ENCODE measurements around the gene NFASC.

NFASC gene

DNA sequence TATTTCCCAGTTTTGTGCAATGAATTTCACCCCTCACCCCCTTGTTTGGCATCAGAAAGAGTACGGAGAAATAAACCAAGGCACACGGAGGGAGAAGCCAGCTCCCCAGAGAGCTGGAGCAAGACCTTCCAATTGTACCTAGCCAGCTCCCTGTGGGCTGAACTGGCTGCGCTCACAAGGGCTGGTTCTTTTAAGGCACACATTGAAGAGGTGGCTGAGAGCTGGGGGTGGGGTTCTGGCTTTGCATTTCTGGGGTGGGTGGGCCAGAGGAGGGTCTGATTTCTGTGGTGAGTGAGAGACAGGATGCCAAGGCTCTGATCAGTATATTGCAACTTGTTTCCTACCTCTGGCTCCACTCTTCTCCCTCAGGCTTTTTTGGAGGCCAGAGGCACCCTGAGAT is 39.5 kb upstream of the NFASC start (continued):
- TF ChIP-seq, protein P1, sequence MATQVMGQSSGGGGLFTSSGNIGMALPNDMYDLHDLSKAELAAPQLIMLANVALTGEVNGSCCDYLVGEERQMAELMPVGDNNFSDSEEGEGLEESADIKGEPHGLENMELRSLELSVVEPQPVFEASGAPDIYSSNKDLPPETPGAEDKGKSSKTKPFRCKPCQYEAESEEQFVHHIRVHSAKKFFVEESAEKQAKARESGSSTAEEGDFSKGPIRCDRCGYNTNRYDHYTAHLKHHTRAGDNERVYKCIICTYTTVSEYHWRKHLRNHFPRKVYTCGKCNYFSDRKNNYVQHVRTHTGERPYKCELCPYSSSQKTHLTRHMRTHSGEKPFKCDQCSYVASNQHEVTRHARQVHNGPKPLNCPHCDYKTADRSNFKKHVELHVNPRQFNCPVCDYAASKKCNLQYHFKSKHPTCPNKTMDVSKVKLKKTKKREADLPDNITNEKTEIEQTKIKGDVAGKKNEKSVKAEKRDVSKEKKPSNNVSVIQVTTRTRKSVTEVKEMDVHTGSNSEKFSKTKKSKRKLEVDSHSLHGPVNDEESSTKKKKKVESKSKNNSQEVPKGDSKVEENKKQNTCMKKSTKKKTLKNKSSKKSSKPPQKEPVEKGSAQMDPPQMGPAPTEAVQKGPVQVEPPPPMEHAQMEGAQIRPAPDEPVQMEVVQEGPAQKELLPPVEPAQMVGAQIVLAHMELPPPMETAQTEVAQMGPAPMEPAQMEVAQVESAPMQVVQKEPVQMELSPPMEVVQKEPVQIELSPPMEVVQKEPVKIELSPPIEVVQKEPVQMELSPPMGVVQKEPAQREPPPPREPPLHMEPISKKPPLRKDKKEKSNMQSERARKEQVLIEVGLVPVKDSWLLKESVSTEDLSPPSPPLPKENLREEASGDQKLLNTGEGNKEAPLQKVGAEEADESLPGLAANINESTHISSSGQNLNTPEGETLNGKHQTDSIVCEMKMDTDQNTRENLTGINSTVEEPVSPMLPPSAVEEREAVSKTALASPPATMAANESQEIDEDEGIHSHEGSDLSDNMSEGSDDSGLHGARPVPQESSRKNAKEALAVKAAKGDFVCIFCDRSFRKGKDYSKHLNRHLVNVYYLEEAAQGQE (tag by site-specific recombination; IDR thresholded peaks at IDR 0.05): no peak
- TF ChIP-seq ZNF626 (tag by site-specific recombination; IDR thresholded peaks at IDR 0.05) (no peak), ZNF747 (tag by site-specific recombination; IDR thresholded peaks at IDR 0.05) (no peak), ZNF223 (tag by site-specific recombination; IDR thresholded peaks at IDR 0.05) (no peak), ZNF629 (tag by site-specific recombination; IDR thresholded peaks at IDR 0.05) (no peak)

DNA sequence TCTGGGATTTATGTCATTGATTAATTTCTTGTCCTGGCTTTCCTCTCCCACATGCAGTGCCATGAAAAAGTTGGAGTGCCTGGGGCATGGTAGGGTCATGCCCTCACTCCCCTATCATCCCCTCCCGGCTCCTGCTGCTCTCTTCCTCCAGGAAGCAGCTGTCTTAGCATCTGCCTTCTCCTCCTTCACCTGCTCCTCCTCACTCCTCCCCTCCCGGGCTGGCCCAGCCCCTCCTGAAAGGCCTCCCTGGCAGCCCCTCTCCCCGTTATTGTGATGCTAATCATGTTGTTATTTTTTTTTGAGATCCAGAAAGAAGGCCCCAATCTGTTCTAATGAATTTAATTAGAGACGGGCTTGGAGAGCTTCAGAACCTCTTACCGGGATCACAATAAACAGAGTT is 36.3 kb upstream of the NFASC start:
- H3K36me3 ChIP-seq (ENCODE audit: control insufficient read depth in 2 of 2, insufficient read depth in 1 of 2, low read length in 2 of 2): no peaks in the 10 kb centered on the region
- no peak overlapping the region for H3K27ac ChIP-seq (ENCODE audit: extremely low read depth, low read depth, low read length)
- H3K4me1 ChIP-seq (ENCODE audit: control insufficient read depth, insufficient read depth, low read length): no peaks in the 10 kb centered on the region
- no peaks in the 10 kb centered on the region for H3K9me3 ChIP-seq (ENCODE audit: control insufficient read depth, insufficient read depth, low read depth, low read length)
- no peak overlapping the region for H3K4me3 ChIP-seq (ENCODE audit: low read depth, low read length)
- TF ChIP-seq, protein P2, sequence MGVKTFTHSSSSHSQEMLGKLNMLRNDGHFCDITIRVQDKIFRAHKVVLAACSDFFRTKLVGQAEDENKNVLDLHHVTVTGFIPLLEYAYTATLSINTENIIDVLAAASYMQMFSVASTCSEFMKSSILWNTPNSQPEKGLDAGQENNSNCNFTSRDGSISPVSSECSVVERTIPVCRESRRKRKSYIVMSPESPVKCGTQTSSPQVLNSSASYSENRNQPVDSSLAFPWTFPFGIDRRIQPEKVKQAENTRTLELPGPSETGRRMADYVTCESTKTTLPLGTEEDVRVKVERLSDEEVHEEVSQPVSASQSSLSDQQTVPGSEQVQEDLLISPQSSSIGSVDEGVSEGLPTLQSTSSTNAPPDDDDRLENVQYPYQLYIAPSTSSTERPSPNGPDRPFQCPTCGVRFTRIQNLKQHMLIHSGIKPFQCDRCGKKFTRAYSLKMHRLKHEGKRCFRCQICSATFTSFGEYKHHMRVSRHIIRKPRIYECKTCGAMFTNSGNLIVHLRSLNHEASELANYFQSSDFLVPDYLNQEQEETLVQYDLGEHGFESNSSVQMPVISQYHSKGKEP (tag by site-specific recombination; IDR thresholded peaks at IDR 0.05): no peak
- no peak for TF ChIP-seq YY2 (tag by site-specific recombination; IDR thresholded peaks at IDR 0.05)
- no peak for TF ChIP-seq ZFP41 (tag by site-specific recombination; IDR thresholded peaks at IDR 0.05; ENCODE audit: borderline replicate concordance)
- no peak for TF ChIP-seq ZNF48 (tag by site-specific recombination; IDR thresholded peaks at IDR 0.05)
- TF ChIP-seq HOXA7 (CRISPR knock-in tag; IDR thresholded peaks at IDR 0.05; ENCODE audit: borderline replicate concordance): no peak
- TF ChIP-seq, protein P3, sequence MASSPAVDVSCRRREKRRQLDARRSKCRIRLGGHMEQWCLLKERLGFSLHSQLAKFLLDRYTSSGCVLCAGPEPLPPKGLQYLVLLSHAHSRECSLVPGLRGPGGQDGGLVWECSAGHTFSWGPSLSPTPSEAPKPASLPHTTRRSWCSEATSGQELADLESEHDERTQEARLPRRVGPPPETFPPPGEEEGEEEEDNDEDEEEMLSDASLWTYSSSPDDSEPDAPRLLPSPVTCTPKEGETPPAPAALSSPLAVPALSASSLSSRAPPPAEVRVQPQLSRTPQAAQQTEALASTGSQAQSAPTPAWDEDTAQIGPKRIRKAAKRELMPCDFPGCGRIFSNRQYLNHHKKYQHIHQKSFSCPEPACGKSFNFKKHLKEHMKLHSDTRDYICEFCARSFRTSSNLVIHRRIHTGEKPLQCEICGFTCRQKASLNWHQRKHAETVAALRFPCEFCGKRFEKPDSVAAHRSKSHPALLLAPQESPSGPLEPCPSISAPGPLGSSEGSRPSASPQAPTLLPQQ (tag by site-specific recombination; IDR thresholded peaks at IDR 0.05): no peak
- no peak for TF ChIP-seq HOXD13 (CRISPR knock-in tag; IDR thresholded peaks at IDR 0.05; ENCODE audit: borderline replicate concordance)
- TF ChIP-seq ZNF24 (tag by site-specific recombination; IDR thresholded peaks at IDR 0.05): no peak
- TF ChIP-seq, protein P4, sequence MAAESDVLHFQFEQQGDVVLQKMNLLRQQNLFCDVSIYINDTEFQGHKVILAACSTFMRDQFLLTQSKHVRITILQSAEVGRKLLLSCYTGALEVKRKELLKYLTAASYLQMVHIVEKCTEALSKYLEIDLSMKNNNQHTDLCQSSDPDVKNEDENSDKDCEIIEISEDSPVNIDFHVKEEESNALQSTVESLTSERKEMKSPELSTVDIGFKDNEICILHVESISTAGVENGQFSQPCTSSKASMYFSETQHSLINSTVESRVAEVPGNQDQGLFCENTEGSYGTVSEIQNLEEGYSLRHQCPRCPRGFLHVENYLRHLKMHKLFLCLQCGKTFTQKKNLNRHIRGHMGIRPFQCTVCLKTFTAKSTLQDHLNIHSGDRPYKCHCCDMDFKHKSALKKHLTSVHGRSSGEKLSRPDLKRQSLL (tag by site-specific recombination; IDR thresholded peaks at IDR 0.05): no peak
- TF ChIP-seq SP2 (tag by site-specific recombination; IDR thresholded peaks at IDR 0.05): no peak
- no peak for TF ChIP-seq SETDB1 (IDR thresholded peaks at IDR 0.05; ENCODE audit: insufficient read length, low read length)
- TF ChIP-seq ZNF768 (tag by site-specific recombination; IDR thresholded peaks at IDR 0.05): no peak
- TF ChIP-seq ZNF548 (tag by site-specific recombination; IDR thresholded peaks at IDR 0.05): no peak
- TF ChIP-seq ZBTB1 (tag by site-specific recombination; IDR thresholded peaks at IDR 0.05): no peak
- TF ChIP-seq, protein P5, sequence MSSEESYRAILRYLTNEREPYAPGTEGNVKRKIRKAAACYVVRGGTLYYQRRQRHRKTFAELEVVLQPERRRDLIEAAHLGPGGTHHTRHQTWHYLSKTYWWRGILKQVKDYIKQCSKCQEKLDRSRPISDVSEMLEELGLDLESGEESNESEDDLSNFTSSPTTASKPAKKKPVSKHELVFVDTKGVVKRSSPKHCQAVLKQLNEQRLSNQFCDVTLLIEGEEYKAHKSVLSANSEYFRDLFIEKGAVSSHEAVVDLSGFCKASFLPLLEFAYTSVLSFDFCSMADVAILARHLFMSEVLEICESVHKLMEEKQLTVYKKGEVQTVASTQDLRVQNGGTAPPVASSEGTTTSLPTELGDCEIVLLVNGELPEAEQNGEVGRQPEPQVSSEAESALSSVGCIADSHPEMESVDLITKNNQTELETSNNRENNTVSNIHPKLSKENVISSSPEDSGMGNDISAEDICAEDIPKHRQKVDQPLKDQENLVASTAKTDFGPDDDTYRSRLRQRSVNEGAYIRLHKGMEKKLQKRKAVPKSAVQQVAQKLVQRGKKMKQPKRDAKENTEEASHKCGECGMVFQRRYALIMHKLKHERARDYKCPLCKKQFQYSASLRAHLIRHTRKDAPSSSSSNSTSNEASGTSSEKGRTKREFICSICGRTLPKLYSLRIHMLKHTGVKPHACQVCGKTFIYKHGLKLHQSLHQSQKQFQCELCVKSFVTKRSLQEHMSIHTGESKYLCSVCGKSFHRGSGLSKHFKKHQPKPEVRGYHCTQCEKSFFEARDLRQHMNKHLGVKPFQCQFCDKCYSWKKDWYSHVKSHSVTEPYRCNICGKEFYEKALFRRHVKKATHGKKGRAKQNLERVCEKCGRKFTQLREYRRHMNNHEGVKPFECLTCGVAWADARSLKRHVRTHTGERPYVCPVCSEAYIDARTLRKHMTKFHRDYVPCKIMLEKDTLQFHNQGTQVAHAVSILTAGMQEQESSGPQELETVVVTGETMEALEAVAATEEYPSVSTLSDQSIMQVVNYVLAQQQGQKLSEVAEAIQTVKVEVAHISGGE (tag by site-specific recombination; conservative IDR thresholded peaks at IDR 0.05; ENCODE audit: low read depth): no peak
- POLR2A ChIA-PET: no interaction called here
- CTCF ChIA-PET: interaction anchor here (1.2 kb wide), 1 partner anchor 108 kb away, joined by 3 read pairs; no protein-coding TSS in a partner anchor
